ENCODE measurements around the gene CA4. TPM values are rescaled to one million over a fixed set of nuclear protein-coding genes. Genes with fewer than 3 reads are reported as not detected.

The CA4 gene
- not detected in 2 replicates for total RNA-seq

DNA sequence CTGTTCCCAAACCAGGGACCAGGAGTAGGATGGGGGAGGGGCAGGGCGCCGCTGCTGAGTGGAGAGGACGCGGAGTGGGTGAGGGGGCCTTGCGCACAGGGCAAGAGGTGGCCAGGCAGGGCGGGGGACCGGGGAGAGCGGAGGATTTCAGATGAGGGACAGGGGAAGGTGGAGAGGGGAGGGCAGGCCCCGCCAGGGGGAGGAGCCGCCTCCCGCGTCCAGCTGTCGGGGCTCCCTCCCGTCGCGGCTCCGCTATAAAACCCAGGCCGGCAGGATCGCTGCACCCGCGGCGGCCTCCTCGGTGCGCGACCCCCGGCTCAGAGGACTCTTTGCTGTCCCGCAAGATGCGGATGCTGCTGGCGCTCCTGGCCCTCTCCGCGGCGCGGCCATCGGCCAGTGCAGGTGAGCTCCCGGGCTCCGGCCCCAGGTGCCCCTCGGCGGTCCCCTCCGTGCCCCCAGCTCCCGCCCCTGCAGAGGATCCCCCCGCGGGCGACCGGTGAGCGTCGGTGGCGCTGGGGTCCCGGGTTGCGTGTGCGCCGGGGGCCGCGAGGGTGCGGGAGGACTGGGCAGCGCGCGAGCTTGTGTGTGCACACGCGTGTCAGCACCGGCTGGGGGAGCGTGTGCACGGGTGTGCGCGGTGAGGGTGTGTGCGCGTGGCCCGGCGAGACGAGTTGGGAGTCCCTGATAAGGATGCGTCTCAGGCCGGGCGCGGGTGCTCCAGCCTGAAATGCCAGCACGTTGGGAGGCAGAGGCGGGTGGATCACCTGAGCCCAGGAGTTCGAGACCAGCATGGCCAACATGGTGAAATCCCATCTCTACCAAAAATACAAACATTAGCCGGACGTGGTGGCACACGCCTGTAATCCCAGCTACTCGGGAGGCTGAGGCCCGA is at the start of gene CA4:
Gene CA4 (plus strand): TSS at position 283 of the 892 bp plus-strand sequence. CDS start 62 bp downstream, at position 345.

Other genes with a start within 250 kb of the CA4 start
- gene RNFT1, start 185.2 kb upstream of the CA4 start, total RNA-seq, result 13.5 TPM in 2 replicates
- gene HEATR6, start 71.1 kb upstream of the CA4 start, total RNA-seq, result 26.8 and 29.0 TPM in 2 replicates
- 99.6 and 145 TPM in 2 replicates for gene USP32, start 242.2 kb downstream of the CA4 start, total RNA-seq

Measured in hair follicle dermal papilla cell (primary cell).